ENCODE data around the gene HNRNPU. TPM values are rescaled to one million over a fixed set of nuclear protein-coding genes. Genes with fewer than 3 reads are reported as not detected.

HNRNPU gene
- total RNA-seq, 1 experiment from 2014 or later: 536 TPM

- no peak overlapping the region; the same call in 1 of the 2 replicates for H3K27ac Mint-ChIP-seq
- CTCF ChIA-PET: interaction anchor here (0.8 to 2.3 kb wide), 11 partner anchors 10 to 268 kb away, joined by 3 to 23 read pairs (median 5); partner anchors contain the start of gene COX20
- TF ChIP-seq NFATC4 (CRISPR knock-in tag; IDR thresholded peaks at IDR 0.05): no peak
- no peak for TF ChIP-seq KAT7 (CRISPR knock-in tag; IDR thresholded peaks at IDR 0.05; ENCODE audit: borderline replicate concordance)
- TF ChIP-seq ZNF121 (CRISPR knock-in tag; IDR thresholded peaks at IDR 0.05): no peak
- TF ChIP-seq ZSCAN18 (CRISPR knock-in tag; IDR thresholded peaks at IDR 0.05): no peak
- no peak for TF ChIP-seq ZNF281 (CRISPR knock-in tag; IDR thresholded peaks at IDR 0.05)
- TF ChIP-seq CREB1 (CRISPR knock-in tag; IDR thresholded peaks at IDR 0.05): no peak
- no peak for TF ChIP-seq CREM (CRISPR knock-in tag; IDR thresholded peaks at IDR 0.05)
These were observed 61.6 kb downstream of the HNRNPU start for GRCh38 chr1:244802556-244803239.

GRCh38 chr1:244802041-244802440, 62.3 kb downstream of the HNRNPU start:
- DNase-seq (ENCODE audit: low spot score): no peak
- H3K4me1 Mint-ChIP-seq: peaks cover 17% of the 10 kb centered on the region
- CTCF ChIA-PET: interaction anchor here (0.8 to 2.3 kb wide), 13 partner anchors 8 to 268 kb away, joined by 3 to 23 read pairs (median 3); partner anchors contain the start of gene COX20
- POLR2A ChIA-PET: interaction anchor here (0.6 to 1.1 kb wide), 3 partner anchors 216 to 583 kb away, joined by 3 to 6 read pairs (median 3); no protein-coding TSS in a partner anchor
- peak overlapping the region; percentile 78 for H3K27ac Mint-ChIP-seq
- no peaks in the 10 kb centered on the region for H3K27me3 Mint-ChIP-seq (ENCODE audit: low read depth)
- TF ChIP-seq FOXK1 (CRISPR knock-in tag; IDR thresholded peaks at IDR 0.05) (no peak), ZNF121 (CRISPR knock-in tag; IDR thresholded peaks at IDR 0.05) (peak; percentile 40; the same call in 1 of the 2 replicates)
- peaks cover 3% of the 10 kb centered on the region; the same call in 1 of the 2 replicates for H3K9me3 Mint-ChIP-seq
- peak; percentile 87 for ATAC-seq
- H3K4me3 Mint-ChIP-seq: no peak overlapping the region
- H3K36me3 Mint-ChIP-seq: no peaks in the 10 kb centered on the region

More at GRCh38 chr1:244802556-244803239, 61.6 kb downstream of the HNRNPU start:
- DNase-seq (ENCODE audit: low spot score): no peak
- H3K4me1 Mint-ChIP-seq: peaks cover 20% of the 10 kb centered on the region
- no peaks in the 10 kb centered on the region for H3K27me3 Mint-ChIP-seq (ENCODE audit: low read depth)
- no peak for ATAC-seq
- no peaks in the 10 kb centered on the region for H3K36me3 Mint-ChIP-seq
- H3K9me3 Mint-ChIP-seq: peaks cover 3% of the 10 kb centered on the region; the same call in 1 of the 2 replicates
- no peak overlapping the region for H3K4me3 Mint-ChIP-seq
- POLR2A ChIA-PET: interaction anchor here (0.6 to 1.1 kb wide), 2 partner anchors 216 to 295 kb away, joined by 3 to 6 read pairs; no protein-coding TSS in a partner anchor

DNA sequence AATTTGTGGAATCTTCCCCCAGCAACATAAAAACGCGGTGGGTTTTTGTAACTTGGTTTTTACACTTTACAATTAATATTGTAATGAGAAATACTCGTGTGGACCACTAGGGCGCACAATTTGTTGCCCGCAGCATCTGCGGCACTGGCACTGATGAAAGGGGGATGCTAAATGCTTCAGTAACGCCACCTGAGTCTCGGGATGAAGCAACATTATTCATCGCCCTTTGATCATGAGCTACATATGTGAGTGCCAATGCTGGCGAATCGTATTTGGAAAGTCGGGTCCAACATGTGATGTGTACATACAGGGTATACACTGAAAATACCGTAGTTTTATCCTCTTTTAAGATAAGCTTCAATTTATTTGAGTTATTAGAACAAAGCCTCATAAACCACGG, 63.1 kb downstream of the HNRNPU start:
- ChIA-PET POLR2A (interaction anchor here (0.6 kb wide), 1 partner anchor 582 kb away, joined by 3 read pairs; no protein-coding TSS in a partner anchor), CTCF (interaction anchor here (0.6 to 2.3 kb wide), 13 partner anchors 9 to 415 kb away, joined by 3 to 23 read pairs (median 3); no protein-coding TSS in a partner anchor)
- H3K4me1 Mint-ChIP-seq: peaks cover 13% of the 10 kb centered on the region
- no peak for TF ChIP-seq ATF1 (CRISPR knock-in tag; IDR thresholded peaks at IDR 0.05)
- TF ChIP-seq, protein P1, sequence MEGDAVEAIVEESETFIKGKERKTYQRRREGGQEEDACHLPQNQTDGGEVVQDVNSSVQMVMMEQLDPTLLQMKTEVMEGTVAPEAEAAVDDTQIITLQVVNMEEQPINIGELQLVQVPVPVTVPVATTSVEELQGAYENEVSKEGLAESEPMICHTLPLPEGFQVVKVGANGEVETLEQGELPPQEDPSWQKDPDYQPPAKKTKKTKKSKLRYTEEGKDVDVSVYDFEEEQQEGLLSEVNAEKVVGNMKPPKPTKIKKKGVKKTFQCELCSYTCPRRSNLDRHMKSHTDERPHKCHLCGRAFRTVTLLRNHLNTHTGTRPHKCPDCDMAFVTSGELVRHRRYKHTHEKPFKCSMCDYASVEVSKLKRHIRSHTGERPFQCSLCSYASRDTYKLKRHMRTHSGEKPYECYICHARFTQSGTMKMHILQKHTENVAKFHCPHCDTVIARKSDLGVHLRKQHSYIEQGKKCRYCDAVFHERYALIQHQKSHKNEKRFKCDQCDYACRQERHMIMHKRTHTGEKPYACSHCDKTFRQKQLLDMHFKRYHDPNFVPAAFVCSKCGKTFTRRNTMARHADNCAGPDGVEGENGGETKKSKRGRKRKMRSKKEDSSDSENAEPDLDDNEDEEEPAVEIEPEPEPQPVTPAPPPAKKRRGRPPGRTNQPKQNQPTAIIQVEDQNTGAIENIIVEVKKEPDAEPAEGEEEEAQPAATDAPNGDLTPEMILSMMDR (IDR thresholded peaks at IDR 0.05): peak; percentile 62; the same call in 1 of the 2 replicates
- H3K36me3 Mint-ChIP-seq: no peaks in the 10 kb centered on the region
- no peak overlapping the region for H3K27ac Mint-ChIP-seq
- DNase-seq (ENCODE audit: low spot score): peak; percentile 43
- H3K27me3 Mint-ChIP-seq (ENCODE audit: low read depth): no peaks in the 10 kb centered on the region
- H3K9me3 Mint-ChIP-seq: peaks cover 3% of the 10 kb centered on the region; the same call in 1 of the 2 replicates
- ATAC-seq: peak; percentile 65
- no peak overlapping the region for H3K4me3 Mint-ChIP-seq

DNA sequence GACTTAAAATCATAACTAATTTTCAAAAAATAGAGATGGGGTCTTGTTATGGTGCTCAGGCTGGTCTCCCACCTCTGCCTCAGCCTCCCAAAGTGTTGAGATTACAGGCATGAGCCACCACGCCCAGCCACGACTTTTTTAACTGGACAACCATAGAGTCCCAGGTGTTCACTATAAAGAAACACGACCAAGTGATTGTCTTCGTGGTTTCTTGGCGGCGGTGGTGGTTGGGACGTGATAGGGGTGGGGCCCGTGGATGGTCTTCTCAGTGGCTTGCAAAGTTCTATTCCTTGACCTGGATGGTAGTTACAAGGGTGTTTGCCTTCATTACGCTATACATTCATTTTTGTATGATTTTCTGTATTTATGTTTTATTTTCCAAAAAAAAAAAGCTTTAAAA, 63.5 kb downstream of the HNRNPU start:
- ChIA-PET POLR2A (no interaction called here), CTCF (interaction anchor here (0.6 to 2.3 kb wide), 6 partner anchors 12 to 415 kb away, joined by 3 to 23 read pairs (median 7); no protein-coding TSS in a partner anchor)
- no peaks in the 10 kb centered on the region for H3K27me3 Mint-ChIP-seq (ENCODE audit: low read depth)
- no peaks in the 10 kb centered on the region for H3K36me3 Mint-ChIP-seq
- H3K9me3 Mint-ChIP-seq: peaks cover 3% of the 10 kb centered on the region; the same call in 1 of the 2 replicates
- no peak overlapping the region for H3K4me3 Mint-ChIP-seq
- no peak overlapping the region for H3K27ac Mint-ChIP-seq
- DNase-seq (ENCODE audit: low spot score) (no peak), ATAC-seq (no peak)
- H3K4me1 Mint-ChIP-seq: peaks cover 13% of the 10 kb centered on the region
- TF ChIP-seq ELF4 (CRISPR knock-in tag; IDR thresholded peaks at IDR 0.05; ENCODE audit: low read depth) (no peak), JAZF1 (CRISPR knock-in tag; IDR thresholded peaks at IDR 0.05) (no peak), ZNF219 (CRISPR knock-in tag; IDR thresholded peaks at IDR 0.05; ENCODE audit: borderline replicate concordance) (no peak), MLX (CRISPR knock-in tag; IDR thresholded peaks at IDR 0.05) (no peak), FOXJ3 (CRISPR knock-in tag; IDR thresholded peaks at IDR 0.05; ENCODE audit: borderline replicate concordance) (no peak)
- TF ChIP-seq, protein P2, sequence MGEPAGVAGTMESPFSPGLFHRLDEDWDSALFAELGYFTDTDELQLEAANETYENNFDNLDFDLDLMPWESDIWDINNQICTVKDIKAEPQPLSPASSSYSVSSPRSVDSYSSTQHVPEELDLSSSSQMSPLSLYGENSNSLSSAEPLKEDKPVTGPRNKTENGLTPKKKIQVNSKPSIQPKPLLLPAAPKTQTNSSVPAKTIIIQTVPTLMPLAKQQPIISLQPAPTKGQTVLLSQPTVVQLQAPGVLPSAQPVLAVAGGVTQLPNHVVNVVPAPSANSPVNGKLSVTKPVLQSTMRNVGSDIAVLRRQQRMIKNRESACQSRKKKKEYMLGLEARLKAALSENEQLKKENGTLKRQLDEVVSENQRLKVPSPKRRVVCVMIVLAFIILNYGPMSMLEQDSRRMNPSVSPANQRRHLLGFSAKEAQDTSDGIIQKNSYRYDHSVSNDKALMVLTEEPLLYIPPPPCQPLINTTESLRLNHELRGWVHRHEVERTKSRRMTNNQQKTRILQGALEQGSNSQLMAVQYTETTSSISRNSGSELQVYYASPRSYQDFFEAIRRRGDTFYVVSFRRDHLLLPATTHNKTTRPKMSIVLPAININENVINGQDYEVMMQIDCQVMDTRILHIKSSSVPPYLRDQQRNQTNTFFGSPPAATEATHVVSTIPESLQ (CRISPR knock-in tag; IDR thresholded peaks at IDR 0.05): no peak
- TF ChIP-seq, protein P3, sequence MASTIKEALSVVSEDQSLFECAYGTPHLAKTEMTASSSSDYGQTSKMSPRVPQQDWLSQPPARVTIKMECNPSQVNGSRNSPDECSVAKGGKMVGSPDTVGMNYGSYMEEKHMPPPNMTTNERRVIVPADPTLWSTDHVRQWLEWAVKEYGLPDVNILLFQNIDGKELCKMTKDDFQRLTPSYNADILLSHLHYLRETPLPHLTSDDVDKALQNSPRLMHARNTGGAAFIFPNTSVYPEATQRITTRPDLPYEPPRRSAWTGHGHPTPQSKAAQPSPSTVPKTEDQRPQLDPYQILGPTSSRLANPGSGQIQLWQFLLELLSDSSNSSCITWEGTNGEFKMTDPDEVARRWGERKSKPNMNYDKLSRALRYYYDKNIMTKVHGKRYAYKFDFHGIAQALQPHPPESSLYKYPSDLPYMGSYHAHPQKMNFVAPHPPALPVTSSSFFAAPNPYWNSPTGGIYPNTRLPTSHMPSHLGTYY (CRISPR knock-in tag; IDR thresholded peaks at IDR 0.05): no peak

All from WTC11 (cell line).